Natural killer cell (primary cell): ENCODE data around the gene PPP2R2C. TPM values are rescaled to one million over a fixed set of nuclear protein-coding genes. Genes with fewer than 3 reads are reported as not detected.

Experiments used
- ATAC-seq, 3 donors: fragments of 150-1000 bp in 2 of 3; fragments of 200-7000 bp in 1 of 3; cut with Tn5 transposase; 1 replicate in 1 of 3; 2 replicates in 2 of 3; pipeline ENCODE4 v1.10.0; 2021; ENCODE audit warnings: mild to moderate bottlenecking in 2 of 3, moderate library complexity in 2 of 3
- DNase-seq, 2 donors: peaks; one replicate each; pipeline versions ENCODE4 v3.0.0 to v3.0.0-alpha.2; 2013 to 2021; ENCODE audit warnings: mixed read lengths in 1 of 2
- H3K27ac ChIP-seq: one replicate; pipeline ENCODE4 v1.5.1; 2013; ENCODE audit warnings: mild to moderate bottlenecking, low read length
- H3K27me3 ChIP-seq: one replicate; pipeline ENCODE4 v1.6.1; 2013; ENCODE audit warnings: low read length; ENCODE audit not compliant: control insufficient read depth, insufficient read depth
- H3K36me3 ChIP-seq: one replicate; pipeline ENCODE4 v1.6.1; 2013; ENCODE audit warnings: low read length; ENCODE audit not compliant: control insufficient read depth, insufficient read depth
- H3K4me1 ChIP-seq: one replicate; pipeline ENCODE4 v1.6.1; 2013; ENCODE audit warnings: low read length; ENCODE audit not compliant: control insufficient read depth, insufficient read depth
- H3K4me3 ChIP-seq: one replicate; pipeline ENCODE4 v1.5.1; 2013; ENCODE audit warnings: low read length
- H3K9me3 ChIP-seq: one replicate; pipeline ENCODE4 v1.6.1; 2013; ENCODE audit warnings: low read length; ENCODE audit not compliant: control insufficient read depth, insufficient read depth
- H3K27ac Mint-ChIP-seq, 2 donors: one replicate each; pipeline ENCODE4 v1.8.0; 2022; ENCODE audit warnings: mild to moderate bottlenecking in 2 of 2, mixed read lengths in 2 of 2, moderate library complexity in 1 of 2
- H3K27me3 Mint-ChIP-seq, 2 donors: one replicate each; pipeline ENCODE4 v1.8.0; 2022; ENCODE audit warnings: low read depth in 2 of 2, mixed read lengths in 2 of 2
- H3K36me3 Mint-ChIP-seq: one replicate; pipeline ENCODE4 v1.8.0; 2022; ENCODE audit warnings: mixed read lengths
- H3K4me1 Mint-ChIP-seq, 2 donors: one replicate each; pipeline ENCODE4 v1.8.0; 2022; ENCODE audit warnings: mixed read lengths in 2 of 2
- H3K4me3 Mint-ChIP-seq: one replicate; pipeline ENCODE4 v1.8.0; 2022; ENCODE audit warnings: mild to moderate bottlenecking, moderate library complexity, mixed read lengths
- H3K9me3 Mint-ChIP-seq, 2 donors: one replicate each; pipeline ENCODE4 v1.8.0; 2022; ENCODE audit warnings: mixed read lengths in 2 of 2
- WGBS: methylation state at CpG from one replicate; pipeline ENCODE4 v1.1.7; 2013; ENCODE audit warnings: missing lambda C conversion rate; ENCODE audit not compliant: insufficient coverage; 5-methylcytosine and 5-hydroxymethylcytosine counted together
- intact Hi-C: fragments of 100-400 bp; cut with micrococcal nuclease; formaldehyde crosslinking; loops from one replicate; pipeline ENCODE4 v1.14.2; 2022
- total RNA-seq, 4 donors: library from RNA; stranded (reverse); fragments of 120-200 nt in 1 of 4; gene quantifications; one replicate each; pipeline versions ENCODE4 v1.2.3 to v1.2.4, GENCODE V29; 2013 to 2022
- TF ChIP-seq, protein P1 (sequence below): fragments of 200-600 bp; IDR thresholded peaks from one replicate; pipeline ENCODE4 v1.8.0; 2022; ENCODE audit warnings: antibody characterized with exemption

PPP2R2C gene
- total RNA-seq, 3 donors from 2014 or later (not counting 1 experiment from before 2014, with no cell fraction given) = not detected

DNA sequence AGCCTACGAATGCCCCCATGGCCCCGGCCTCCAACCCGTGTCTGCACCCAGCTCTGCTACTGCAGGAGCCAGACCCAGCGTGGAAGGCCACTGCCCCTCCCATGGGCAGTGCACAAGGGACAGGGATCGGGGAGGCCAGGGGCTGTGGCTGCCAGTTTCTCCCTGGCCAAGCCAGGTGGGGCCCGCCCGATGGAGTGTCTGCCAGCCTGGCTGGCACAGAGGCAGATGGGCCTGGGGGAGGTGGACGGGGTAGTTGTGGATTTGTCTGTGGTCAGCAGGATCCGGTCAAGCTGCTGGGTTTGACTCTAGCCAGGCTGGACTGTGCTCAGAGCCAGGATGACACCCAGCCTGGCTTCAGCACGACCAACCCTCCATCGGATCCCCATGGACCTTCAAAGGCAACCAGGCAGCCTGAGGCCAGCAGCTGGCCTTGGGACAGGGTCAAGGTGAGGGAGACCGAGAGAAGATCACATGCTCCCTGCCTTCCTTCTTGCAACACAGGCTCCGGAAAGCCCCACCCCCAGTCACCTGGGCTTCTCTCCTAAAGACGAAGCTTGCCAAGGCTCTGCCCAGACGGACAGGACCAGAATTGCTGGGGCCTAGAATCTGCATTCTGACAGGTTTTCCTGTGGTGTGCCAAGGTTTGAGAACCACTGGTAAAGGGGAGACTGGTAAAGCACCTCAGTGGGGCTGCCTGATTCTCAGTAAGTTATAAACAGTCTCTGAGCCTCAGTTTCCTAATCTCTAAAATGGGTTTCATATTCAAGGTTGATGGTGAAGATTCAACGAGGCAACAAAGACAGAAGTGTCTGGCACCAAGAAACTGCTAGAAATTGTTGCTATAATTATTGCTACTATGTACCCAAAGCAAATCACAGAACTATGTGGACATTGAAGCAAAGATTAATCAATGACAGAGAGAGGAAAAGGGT is 78.6 kb downstream of the PPP2R2C start:
- no peak for ATAC-seq
- TF ChIP-seq, protein P1, sequence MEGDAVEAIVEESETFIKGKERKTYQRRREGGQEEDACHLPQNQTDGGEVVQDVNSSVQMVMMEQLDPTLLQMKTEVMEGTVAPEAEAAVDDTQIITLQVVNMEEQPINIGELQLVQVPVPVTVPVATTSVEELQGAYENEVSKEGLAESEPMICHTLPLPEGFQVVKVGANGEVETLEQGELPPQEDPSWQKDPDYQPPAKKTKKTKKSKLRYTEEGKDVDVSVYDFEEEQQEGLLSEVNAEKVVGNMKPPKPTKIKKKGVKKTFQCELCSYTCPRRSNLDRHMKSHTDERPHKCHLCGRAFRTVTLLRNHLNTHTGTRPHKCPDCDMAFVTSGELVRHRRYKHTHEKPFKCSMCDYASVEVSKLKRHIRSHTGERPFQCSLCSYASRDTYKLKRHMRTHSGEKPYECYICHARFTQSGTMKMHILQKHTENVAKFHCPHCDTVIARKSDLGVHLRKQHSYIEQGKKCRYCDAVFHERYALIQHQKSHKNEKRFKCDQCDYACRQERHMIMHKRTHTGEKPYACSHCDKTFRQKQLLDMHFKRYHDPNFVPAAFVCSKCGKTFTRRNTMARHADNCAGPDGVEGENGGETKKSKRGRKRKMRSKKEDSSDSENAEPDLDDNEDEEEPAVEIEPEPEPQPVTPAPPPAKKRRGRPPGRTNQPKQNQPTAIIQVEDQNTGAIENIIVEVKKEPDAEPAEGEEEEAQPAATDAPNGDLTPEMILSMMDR = no peak
- Mint-ChIP-seq H3K36me3 (no peaks in the 10 kb centered on the region), H3K4me3 (no peak overlapping the region), H3K4me1 (no peaks in the 10 kb centered on the region), H3K9me3 (no peaks in the 10 kb centered on the region), H3K27ac (no peak overlapping the region), H3K27me3 (peaks cover 11 to 17% of the 10 kb centered on the region in 2 donors)
- no peak for DNase-seq
- Histone ChIP-seq H3K36me3 (no peaks in the 10 kb centered on the region), H3K9me3 (no peaks in the 10 kb centered on the region), H3K27me3 (no peaks in the 10 kb centered on the region), H3K4me3 (no peak overlapping the region), H3K4me1 (no peaks in the 10 kb centered on the region), H3K27ac (no peak overlapping the region)
- 83% methylated on average over 16 of the region's 16 CpGs for WGBS
- intact Hi-C loops = no loop called here

DNA sequence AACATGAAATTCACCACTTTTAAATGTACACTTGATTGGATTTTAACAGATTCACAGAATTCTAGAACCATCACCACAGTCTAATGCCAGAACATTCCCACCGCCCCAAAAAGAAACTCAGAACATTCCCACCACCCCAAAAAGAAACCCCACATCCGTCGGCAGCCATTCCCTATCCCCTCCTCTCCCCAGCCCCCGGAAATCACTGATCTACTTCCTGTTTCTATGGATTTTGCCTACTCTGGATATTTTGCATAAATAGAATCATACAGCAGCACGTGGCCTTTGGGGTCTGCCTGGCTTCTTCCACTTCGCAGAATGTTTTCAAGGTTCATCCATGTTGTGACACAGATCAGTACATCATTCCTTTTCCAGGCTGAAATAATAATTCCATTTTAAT is 79.3 kb downstream of the PPP2R2C start:
- TF ChIP-seq, protein P1 = no peak
- whole genome bisulfite sequencing = 62% methylated on average over 6 of the region's 6 CpGs

DNA sequence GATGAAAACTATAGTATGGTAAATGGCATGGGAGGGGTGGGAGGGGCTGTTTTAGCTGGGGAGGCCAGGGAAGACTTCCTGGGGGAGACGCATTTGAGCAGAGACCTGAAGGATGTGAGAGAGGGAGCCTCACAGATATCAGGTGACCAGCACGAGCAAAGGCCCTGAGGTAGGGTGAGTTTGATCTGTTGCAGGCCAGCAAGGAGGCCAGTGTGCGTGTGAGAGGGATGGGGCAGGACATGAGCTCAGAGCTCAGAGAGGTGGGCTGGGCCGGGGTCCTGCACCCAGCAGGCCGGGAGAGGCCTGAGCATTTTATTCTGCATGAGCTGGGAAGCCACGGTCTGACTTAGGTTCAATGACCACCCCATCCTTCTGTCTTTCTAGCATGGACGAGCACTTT is 80.0 kb downstream of the PPP2R2C start:
- no peaks in the 10 kb centered on the region for H3K4me1 Mint-ChIP-seq
- intact Hi-C loops = no loop called here
- DNase-seq = no peak

More for the DNA sequence above, 79.3 kb downstream of the PPP2R2C start:
- Histone ChIP-seq H3K36me3 (no peaks in the 10 kb centered on the region), H3K9me3 (no peaks in the 10 kb centered on the region), H3K4me3 (no peak overlapping the region), H3K4me1 (no peaks in the 10 kb centered on the region), H3K27ac (no peak overlapping the region), H3K27me3 (no peaks in the 10 kb centered on the region)
- H3K9me3 Mint-ChIP-seq = no peaks in the 10 kb centered on the region
- H3K4me1 Mint-ChIP-seq = no peaks in the 10 kb centered on the region
- DNase-seq (no peak), ATAC-seq (no peak)
- peaks cover 4 to 13% of the 10 kb centered on the region in 2 donors for H3K27me3 Mint-ChIP-seq
- H3K36me3 Mint-ChIP-seq = no peaks in the 10 kb centered on the region
- intact Hi-C loops = no loop called here
- no peak overlapping the region for H3K27ac Mint-ChIP-seq
- no peak overlapping the region for H3K4me3 Mint-ChIP-seq

More for the DNA sequence above, 80.0 kb downstream of the PPP2R2C start:
- no peaks in the 10 kb centered on the region for H3K36me3 Mint-ChIP-seq
- no peak overlapping the region for H3K4me3 ChIP-seq
- no peak for ATAC-seq
- no peak overlapping the region for H3K4me3 Mint-ChIP-seq
- no peak overlapping the region for H3K27ac Mint-ChIP-seq
- WGBS = 79% methylated on average over 7 of the region's 7 CpGs
- no peak overlapping the region for H3K27ac ChIP-seq
- peaks cover 0 to 9% of the 10 kb centered on the region in 2 donors for H3K27me3 Mint-ChIP-seq
- H3K4me1 ChIP-seq = no peaks in the 10 kb centered on the region
- no peaks in the 10 kb centered on the region for H3K9me3 Mint-ChIP-seq
- H3K9me3 ChIP-seq = no peaks in the 10 kb centered on the region
- no peaks in the 10 kb centered on the region for H3K27me3 ChIP-seq
- no peaks in the 10 kb centered on the region for H3K36me3 ChIP-seq
- TF ChIP-seq, protein P1 = no peak
